Astrocyte of the hippocampus (primary cell): Measurements from ENCODE around the gene HOXB8.

Source experiments
- DNase-seq: peaks from one replicate; pipeline ENCODE4 v3.0.0; 2011; ENCODE audit warnings: low read depth, low spot score

Gene HOXB8

GRCh38 chr17:48615047-48615962, at the start of gene HOXB8:
TSS of gene HOXB8 (minus strand) at chr17:48615292. CDS start at chr17:48614704, 588 bp downstream.
- DNase-seq: no peak

GRCh38 chr17:48663134-48663924, 48.2 kb upstream of the HOXB8 start:
- no peak for DNase-seq

GRCh38 chr17:48655913-48656312, 40.8 kb upstream of the HOXB8 start:
- DNase-seq: no peak

GRCh38 chr17:48649741-48650140, 34.6 kb upstream of the HOXB8 start:
- no peak for DNase-seq

GRCh38 chr17:48647963-48648245, 32.8 kb upstream of the HOXB8 start:
- DNase-seq: no peak

- no peak for DNase-seq
These were observed 32.2 kb upstream of the HOXB8 start for GRCh38 chr17:48647103-48647962.

- DNase-seq: no peak
These were observed 31.4 kb upstream of the HOXB8 start for GRCh38 chr17:48646183-48647102.

- DNase-seq: no peak
These were observed 30.6 kb upstream of the HOXB8 start for GRCh38 chr17:48645639-48646182.

- no peak for DNase-seq
These were observed 29.9 kb upstream of the HOXB8 start for GRCh38 chr17:48644910-48645557.

- DNase-seq: no peak
These were observed 29.1 kb upstream of the HOXB8 start for GRCh38 chr17:48644159-48644558.

GRCh38 chr17:48643697-48644012, 28.6 kb upstream of the HOXB8 start:
- no peak for DNase-seq

- no peak for DNase-seq
These were observed 28.0 kb upstream of the HOXB8 start for GRCh38 chr17:48642843-48643696.

GRCh38 chr17:48642059-48642842, 27.2 kb upstream of the HOXB8 start:
- DNase-seq: no peak

GRCh38 chr17:48641541-48642058, 26.5 kb upstream of the HOXB8 start:
- no peak for DNase-seq

GRCh38 chr17:48640858-48641180, 25.7 kb upstream of the HOXB8 start:
- no peak for DNase-seq

GRCh38 chr17:48639982-48640857, 25.1 kb upstream of the HOXB8 start:
- DNase-seq: no peak

- DNase-seq: no peak
These were observed 24.0 kb upstream of the HOXB8 start for GRCh38 chr17:48639136-48639535.
